ENCODE measurements around the gene EBF3.

DNA sequence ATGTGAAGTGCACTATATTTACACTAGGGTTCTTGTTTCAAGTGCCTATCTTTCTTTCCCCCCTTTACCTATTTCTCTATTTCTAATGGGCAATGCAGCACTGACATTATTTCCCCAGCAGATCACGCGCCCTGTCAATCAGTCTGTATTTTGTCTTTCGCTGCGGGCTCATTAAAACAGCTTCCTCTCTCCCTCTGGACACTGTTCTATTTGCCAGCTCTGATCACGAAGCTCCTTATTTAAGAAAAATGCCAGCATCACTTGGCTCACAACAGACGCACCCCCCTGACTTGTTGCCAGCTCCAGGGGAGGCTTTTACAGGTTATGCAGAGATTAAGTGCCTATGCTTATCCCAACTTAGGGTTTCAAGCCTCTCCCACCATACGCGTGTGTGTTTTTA lies 78.5 kb downstream of the EBF3 start:
- TF ChIP-seq, protein P1, sequence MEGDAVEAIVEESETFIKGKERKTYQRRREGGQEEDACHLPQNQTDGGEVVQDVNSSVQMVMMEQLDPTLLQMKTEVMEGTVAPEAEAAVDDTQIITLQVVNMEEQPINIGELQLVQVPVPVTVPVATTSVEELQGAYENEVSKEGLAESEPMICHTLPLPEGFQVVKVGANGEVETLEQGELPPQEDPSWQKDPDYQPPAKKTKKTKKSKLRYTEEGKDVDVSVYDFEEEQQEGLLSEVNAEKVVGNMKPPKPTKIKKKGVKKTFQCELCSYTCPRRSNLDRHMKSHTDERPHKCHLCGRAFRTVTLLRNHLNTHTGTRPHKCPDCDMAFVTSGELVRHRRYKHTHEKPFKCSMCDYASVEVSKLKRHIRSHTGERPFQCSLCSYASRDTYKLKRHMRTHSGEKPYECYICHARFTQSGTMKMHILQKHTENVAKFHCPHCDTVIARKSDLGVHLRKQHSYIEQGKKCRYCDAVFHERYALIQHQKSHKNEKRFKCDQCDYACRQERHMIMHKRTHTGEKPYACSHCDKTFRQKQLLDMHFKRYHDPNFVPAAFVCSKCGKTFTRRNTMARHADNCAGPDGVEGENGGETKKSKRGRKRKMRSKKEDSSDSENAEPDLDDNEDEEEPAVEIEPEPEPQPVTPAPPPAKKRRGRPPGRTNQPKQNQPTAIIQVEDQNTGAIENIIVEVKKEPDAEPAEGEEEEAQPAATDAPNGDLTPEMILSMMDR (conservative IDR thresholded peaks at IDR 0.05; ENCODE audit: low read depth, low read length): no peak
- no peak for TF ChIP-seq EZH2 (IDR thresholded peaks at IDR 0.05; ENCODE audit: low read length, unreplicated experiment)
